ENCODE data around the gene LHFPL6. TPM values are rescaled to one million over a fixed set of nuclear protein-coding genes. Genes with fewer than 3 reads are reported as not detected.

The LHFPL6 gene
- total and polyA plus RNA-seq, 9 of the 15 experiments (the other 6 are each of a cell fraction or from before 2014, with no cell fraction given): 0.18 TPM; not detected in 8

DNA sequence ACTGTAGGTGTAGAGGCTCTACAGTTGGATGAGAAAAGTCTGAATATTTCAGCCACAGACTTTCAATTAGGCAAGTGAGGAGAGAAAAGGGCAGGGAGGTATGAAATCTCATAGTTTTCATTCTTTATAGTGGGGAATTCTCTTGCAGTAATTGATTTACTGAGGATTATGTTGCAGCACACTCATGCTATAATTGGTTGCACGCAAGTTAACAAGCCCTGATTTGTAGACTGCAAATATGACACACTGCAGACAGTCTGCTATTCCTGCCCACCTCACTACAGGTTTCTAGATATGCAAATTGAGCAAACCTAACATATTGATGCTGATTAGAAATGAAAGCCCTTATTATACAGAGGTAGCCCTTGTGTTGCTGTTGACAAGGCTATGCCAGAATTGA lies 139.4 kb downstream of the LHFPL6 start (continued):
- TF ChIP-seq, protein P1, sequence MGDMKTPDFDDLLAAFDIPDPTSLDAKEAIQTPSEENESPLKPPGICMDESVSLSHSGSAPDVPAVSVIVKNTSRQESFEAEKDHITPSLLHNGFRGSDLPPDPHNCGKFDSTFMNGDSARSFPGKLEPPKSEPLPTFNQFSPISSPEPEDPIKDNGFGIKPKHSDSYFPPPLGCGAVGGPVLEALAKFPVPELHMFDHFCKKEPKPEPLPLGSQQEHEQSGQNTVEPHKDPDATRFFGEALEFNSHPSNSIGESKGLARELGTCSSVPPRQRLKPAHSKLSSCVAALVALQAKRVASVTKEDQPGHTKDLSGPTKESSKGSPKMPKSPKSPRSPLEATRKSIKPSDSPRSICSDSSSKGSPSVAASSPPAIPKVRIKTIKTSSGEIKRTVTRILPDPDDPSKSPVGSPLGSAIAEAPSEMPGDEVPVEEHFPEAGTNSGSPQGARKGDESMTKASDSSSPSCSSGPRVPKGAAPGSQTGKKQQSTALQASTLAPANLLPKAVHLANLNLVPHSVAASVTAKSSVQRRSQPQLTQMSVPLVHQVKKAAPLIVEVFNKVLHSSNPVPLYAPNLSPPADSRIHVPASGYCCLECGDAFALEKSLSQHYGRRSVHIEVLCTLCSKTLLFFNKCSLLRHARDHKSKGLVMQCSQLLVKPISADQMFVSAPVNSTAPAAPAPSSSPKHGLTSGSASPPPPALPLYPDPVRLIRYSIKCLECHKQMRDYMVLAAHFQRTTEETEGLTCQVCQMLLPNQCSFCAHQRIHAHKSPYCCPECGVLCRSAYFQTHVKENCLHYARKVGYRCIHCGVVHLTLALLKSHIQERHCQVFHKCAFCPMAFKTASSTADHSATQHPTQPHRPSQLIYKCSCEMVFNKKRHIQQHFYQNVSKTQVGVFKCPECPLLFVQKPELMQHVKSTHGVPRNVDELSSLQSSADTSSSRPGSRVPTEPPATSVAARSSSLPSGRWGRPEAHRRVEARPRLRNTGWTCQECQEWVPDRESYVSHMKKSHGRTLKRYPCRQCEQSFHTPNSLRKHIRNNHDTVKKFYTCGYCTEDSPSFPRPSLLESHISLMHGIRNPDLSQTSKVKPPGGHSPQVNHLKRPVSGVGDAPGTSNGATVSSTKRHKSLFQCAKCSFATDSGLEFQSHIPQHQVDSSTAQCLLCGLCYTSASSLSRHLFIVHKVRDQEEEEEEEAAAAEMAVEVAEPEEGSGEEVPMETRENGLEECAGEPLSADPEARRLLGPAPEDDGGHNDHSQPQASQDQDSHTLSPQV (IDR thresholded peaks at IDR 0.05): no peak
- TF ChIP-seq ZNF143 (CRISPR knock-in tag; IDR thresholded peaks at IDR 0.05): no peak

DNA sequence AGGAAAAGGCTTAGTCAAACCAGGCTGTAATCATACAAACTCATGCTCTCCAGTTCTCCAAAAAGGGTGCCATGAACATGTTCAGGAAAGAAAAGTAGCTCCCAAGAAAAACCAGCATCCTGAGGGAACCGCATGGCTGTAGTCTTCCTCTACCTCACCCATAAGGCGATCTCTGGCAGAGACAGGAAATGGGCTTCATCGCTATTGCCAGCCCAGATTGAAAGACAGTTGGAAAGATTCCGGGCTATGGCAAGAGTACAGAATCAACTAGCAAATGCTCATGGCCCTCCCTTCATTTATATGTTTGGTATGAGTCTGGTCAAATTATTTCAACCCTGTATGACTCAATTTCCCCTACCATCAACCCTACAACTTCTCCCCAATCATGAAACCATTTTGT lies 140.1 kb downstream of the LHFPL6 start:
- H3K9ac ChIP-seq (ENCODE audit: insufficient read depth in 1 of 2, low read depth in 2 of 2, low read length in 2 of 2): no peak overlapping the region
- no peaks in the 10 kb centered on the region for H3K4me1 ChIP-seq (replicated peaks in 1 of 2; ENCODE audit: control insufficient read depth in 2 of 2, insufficient read depth in 2 of 2, low read length in 2 of 2)
- H3K27ac ChIP-seq (ENCODE audit: extremely low read depth, low read depth, low read length): no peak overlapping the region
- H3K4me3 ChIP-seq: no peak overlapping the region
- TF ChIP-seq NR2F6 (CRISPR knock-in tag; IDR thresholded peaks at IDR 0.05) (no peak), PHF20 (IDR thresholded peaks at IDR 0.05; ENCODE audit: partially characterized antibody) (no peak), PHTF2 (CRISPR knock-in tag; IDR thresholded peaks at IDR 0.05) (no peak), SOX6 (IDR thresholded peaks at IDR 0.05) (no peak), XRCC5 (IDR thresholded peaks at IDR 0.05; ENCODE audit: low read depth, low read length) (no peak), ELF4 (CRISPR knock-in tag; IDR thresholded peaks at IDR 0.05) (no peak), MYBL2 (IDR thresholded peaks at IDR 0.05; ENCODE audit: low read depth) (no peak), MYBL2 (CRISPR knock-in tag; IDR thresholded peaks at IDR 0.05; ENCODE audit: borderline replicate concordance) (no peak), TAF9B (IDR thresholded peaks at IDR 0.05; ENCODE audit: partially characterized antibody) (no peak), YY1 (IDR thresholded peaks at IDR 0.05; ENCODE audit: borderline replicate concordance in 1 of 3, control insufficient read depth in 1 of 3, extremely low read depth in 1 of 3, insufficient read depth in 3 of 3, insufficient read length in 1 of 3, insufficient replicate concordance in 2 of 3, low read depth in 1 of 3, low read length in 2 of 3) (no peak), BCOR (IDR thresholded peaks at IDR 0.05) (no peak)
- TF ChIP-seq, protein P2, sequence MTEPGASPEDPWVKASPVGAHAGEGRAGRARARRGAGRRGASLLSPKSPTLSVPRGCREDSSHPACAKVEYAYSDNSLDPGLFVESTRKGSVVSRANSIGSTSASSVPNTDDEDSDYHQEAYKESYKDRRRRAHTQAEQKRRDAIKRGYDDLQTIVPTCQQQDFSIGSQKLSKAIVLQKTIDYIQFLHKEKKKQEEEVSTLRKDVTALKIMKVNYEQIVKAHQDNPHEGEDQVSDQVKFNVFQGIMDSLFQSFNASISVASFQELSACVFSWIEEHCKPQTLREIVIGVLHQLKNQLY (CRISPR knock-in tag; conservative IDR thresholded peaks at IDR 0.05): no peak
- no peak for ATAC-seq
- no peak overlapping the region for H3K4me2 ChIP-seq (ENCODE audit: insufficient read depth, low read length)
- H3K9me3 ChIP-seq (replicated peaks; ENCODE audit: control insufficient read depth, insufficient read depth, low read depth, low read length): no peaks in the 10 kb centered on the region
- WGBS (ENCODE audit: insufficient coverage, low coverage, missing lambda C conversion rate): 5% methylated on average over 4 of the region's 4 CpGs
- no peak overlapping the region for H2AFZ ChIP-seq (ENCODE audit: low read depth, low read length)
- no peak for FAIRE-seq
- POLR2A ChIA-PET: no interaction called here
- CTCF ChIA-PET (ENCODE audit: low intra/inter-chr PET ratio): no interaction called here
- no peak for DNase-seq (ENCODE audit: extremely low read depth in 1 of 4, low spot score in 3 of 4)
- in situ Hi-C loops (cut with MboI) (no loop called here), intact Hi-C loops (cut with micrococcal nuclease) (no loop called here)
- H3K9me1 ChIP-seq (ENCODE audit: control insufficient read depth, insufficient read depth, low read length): no peaks in the 10 kb centered on the region
- H3K36me3 ChIP-seq (ENCODE audit: control insufficient read depth, insufficient read depth, low read length): no peaks in the 10 kb centered on the region
- no TSS peak for BruUV-seq (replicated peaks)
- no peaks in the 10 kb centered on the region for H4K20me1 ChIP-seq (replicated peaks; ENCODE audit: control insufficient read depth, insufficient read depth, low read length)
- no peaks in the 10 kb centered on the region for H3K27me3 ChIP-seq (ENCODE audit: control insufficient read depth in 2 of 2, insufficient read depth in 2 of 2, low read length in 2 of 2)
- no peaks in the 10 kb centered on the region for H3K79me2 ChIP-seq (ENCODE audit: control insufficient read depth, insufficient read depth, low read length)
